ENCODE data around the gene IVL. TPM values are rescaled to one million over a fixed set of nuclear protein-coding genes. Genes with fewer than 3 reads are reported as not detected.

Gene IVL
- total and polyA plus RNA-seq, 8 donors, result 0.02 TPM; not detected in 7

GRCh38 chr1:152884085-152884484 lies 24.3 kb upstream of the IVL start:
- TF ChIP-seq, protein P1, sequence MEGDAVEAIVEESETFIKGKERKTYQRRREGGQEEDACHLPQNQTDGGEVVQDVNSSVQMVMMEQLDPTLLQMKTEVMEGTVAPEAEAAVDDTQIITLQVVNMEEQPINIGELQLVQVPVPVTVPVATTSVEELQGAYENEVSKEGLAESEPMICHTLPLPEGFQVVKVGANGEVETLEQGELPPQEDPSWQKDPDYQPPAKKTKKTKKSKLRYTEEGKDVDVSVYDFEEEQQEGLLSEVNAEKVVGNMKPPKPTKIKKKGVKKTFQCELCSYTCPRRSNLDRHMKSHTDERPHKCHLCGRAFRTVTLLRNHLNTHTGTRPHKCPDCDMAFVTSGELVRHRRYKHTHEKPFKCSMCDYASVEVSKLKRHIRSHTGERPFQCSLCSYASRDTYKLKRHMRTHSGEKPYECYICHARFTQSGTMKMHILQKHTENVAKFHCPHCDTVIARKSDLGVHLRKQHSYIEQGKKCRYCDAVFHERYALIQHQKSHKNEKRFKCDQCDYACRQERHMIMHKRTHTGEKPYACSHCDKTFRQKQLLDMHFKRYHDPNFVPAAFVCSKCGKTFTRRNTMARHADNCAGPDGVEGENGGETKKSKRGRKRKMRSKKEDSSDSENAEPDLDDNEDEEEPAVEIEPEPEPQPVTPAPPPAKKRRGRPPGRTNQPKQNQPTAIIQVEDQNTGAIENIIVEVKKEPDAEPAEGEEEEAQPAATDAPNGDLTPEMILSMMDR (IDR thresholded peaks at IDR 0.05), result no peak
- H3K9me3 ChIP-seq, result no peaks in the 10 kb centered on the region
- H3K4me3 ChIP-seq, result no peak overlapping the region
- H3K27ac ChIP-seq, result no peak overlapping the region
- FAIRE-seq (no peak), ATAC-seq (no peak), DNase-seq (no peak)
- H3K36me3 ChIP-seq, result no peaks in the 10 kb centered on the region
- no peaks in the 10 kb centered on the region for H3K4me1 ChIP-seq
- H3K27me3 ChIP-seq, result no peaks in the 10 kb centered on the region
- intact Hi-C loops (cut with DNase I), result no loop called here

DNA sequence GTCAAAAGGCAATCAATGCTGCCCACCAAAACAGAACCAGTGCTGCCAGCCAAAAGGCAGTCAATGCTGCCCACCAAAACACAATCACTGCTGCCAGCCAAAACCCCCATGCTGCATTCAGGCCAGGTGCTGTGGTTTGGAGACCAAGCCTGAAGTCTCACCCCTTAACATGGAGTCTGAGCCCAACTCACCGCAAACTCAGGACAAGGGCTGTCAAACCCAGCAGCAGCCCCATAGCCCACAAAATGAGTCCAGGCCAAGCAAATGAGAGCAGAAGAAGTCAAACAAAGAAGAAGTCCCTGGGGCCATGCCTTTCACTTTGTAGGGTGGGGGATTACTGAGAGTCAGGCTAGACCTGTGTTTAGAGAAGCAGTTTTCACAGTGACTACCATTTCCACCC lies 23.8 kb upstream of the IVL start:
- intact Hi-C loops (cut with DNase I), result no loop called here
- Histone ChIP-seq H3K4me3 (no peak overlapping the region), H3K9me3 (no peaks in the 10 kb centered on the region), H3K4me1 (no peaks in the 10 kb centered on the region), H3K27me3 (no peaks in the 10 kb centered on the region), H3K27ac (no peak overlapping the region), H3K36me3 (no peaks in the 10 kb centered on the region)
- DNase-seq (no peak), ATAC-seq (no peak), FAIRE-seq (no peak)
- TF ChIP-seq, protein P1 (IDR thresholded peaks at IDR 0.05), result no peak
- 98 to 100% methylated on average over 1 of the region's 1 CpG for WGBS, 2 donors

GRCh38 chr1:152884966-152885624 lies 23.3 kb upstream of the IVL start:
- Histone ChIP-seq H3K36me3 (no peaks in the 10 kb centered on the region), H3K9me3 (no peaks in the 10 kb centered on the region), H3K27me3 (no peaks in the 10 kb centered on the region), H3K4me3 (no peak overlapping the region), H3K27ac (no peak overlapping the region), H3K4me1 (no peaks in the 10 kb centered on the region)
- intact Hi-C loops (cut with DNase I), result no loop called here
- DNase-seq (no peak), ATAC-seq (no peak), FAIRE-seq (no peak)
- TF ChIP-seq, protein P1 (IDR thresholded peaks at IDR 0.05), result no peak
- WGBS, 2 donors, result 54 to 57% methylated on average over 4 of the region's 4 CpGs

GRCh38 chr1:152886085-152886484 lies 22.3 kb upstream of the IVL start:
- ATAC-seq, result no peak
- 28 to 43% methylated on average over 3 of the region's 3 CpGs for WGBS, 2 donors
- no peak for DNase-seq
- intact Hi-C loops (cut with DNase I), result no loop called here
- Histone ChIP-seq H3K27me3 (no peaks in the 10 kb centered on the region), H3K36me3 (no peaks in the 10 kb centered on the region), H3K27ac (no peak overlapping the region), H3K4me1 (no peaks in the 10 kb centered on the region), H3K9me3 (no peaks in the 10 kb centered on the region), H3K4me3 (no peak overlapping the region)
- FAIRE-seq, result no peak
- TF ChIP-seq, protein P1 (IDR thresholded peaks at IDR 0.05), result no peak

DNA sequence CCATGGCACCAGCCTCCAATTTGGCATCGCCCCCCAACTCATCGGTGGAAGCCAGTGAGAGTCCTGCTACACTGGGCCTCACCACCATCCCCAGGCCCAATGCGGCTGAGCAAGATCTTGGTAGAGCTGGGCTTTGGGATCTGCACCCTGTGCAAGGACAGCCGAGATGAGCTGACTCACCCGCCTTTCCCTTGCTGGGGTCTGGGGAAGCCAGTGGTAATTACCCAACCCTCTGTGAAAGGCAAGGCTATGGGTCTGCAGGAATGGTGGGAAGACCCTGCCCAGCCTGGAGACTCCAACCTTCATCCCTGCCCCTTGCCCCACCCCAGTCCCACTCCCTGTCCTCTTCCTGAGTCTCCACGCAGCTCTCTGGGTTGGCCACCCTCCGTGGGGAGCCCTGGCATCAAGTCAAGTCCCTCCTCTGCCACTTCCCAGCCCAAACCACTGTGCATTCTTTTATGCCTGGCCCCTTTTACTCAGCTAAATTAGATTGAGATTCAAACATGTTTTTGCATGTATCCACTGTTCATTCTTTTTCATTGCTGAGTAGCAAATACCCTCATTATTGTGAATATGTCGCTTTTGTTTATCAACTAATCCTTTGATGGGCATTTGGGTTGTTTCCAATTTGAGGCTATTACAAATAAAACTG lies 21.5 kb upstream of the IVL start:
- no peak for ATAC-seq

More for the DNA sequence above, 21.5 kb upstream of the IVL start:
- no peak for DNase-seq
- Histone ChIP-seq H3K4me3 (no peak overlapping the region), H3K9me3 (no peaks in the 10 kb centered on the region), H3K4me1 (no peaks in the 10 kb centered on the region), H3K27me3 (no peaks in the 10 kb centered on the region), H3K27ac (no peak overlapping the region), H3K36me3 (no peaks in the 10 kb centered on the region)
- TF ChIP-seq, protein P1 (IDR thresholded peaks at IDR 0.05), result no peak
- 63 to 67% methylated on average over 8 of the region's 8 CpGs for WGBS, 2 donors
- intact Hi-C loops (cut with DNase I), result no loop called here
- no peak for FAIRE-seq

All from pancreas (tissue), 10 donors.